ENCODE data around the gene CACNA1C. TPM values are rescaled to one million over a fixed set of nuclear protein-coding genes. Genes with fewer than 3 reads are reported as not detected.
A peak's percentile ranks its signal among the peaks of the same experiment; 100 is the strongest.

CACNA1C gene
- polyA plus RNA-seq, 4 donors = 0.67 to 2.5 (median 2.0) TPM

GRCh38 chr12:2583091-2583497, 530.3 kb downstream of the CACNA1C start:
- Histone ChIP-seq H3K4me3 (ENCODE audit: low read depth in 1 of 3, low read length in 3 of 3) (no peak overlapping the region), H3K36me3 (ENCODE audit: control insufficient read depth in 3 of 3, insufficient read depth in 2 of 3, low read depth in 1 of 3, low read length in 3 of 3) (no peaks in the 10 kb centered on the region), H3K27ac (ENCODE audit: low read depth in 1 of 3, low read length in 2 of 3) (no peak overlapping the region), H3K27me3 (ENCODE audit: control insufficient read depth in 3 of 3, insufficient read depth in 3 of 3, low read length in 3 of 3) (peaks cover 0 to 15% (median 0%) of the 10 kb centered on the region in 3 donors), H3K9me3 (ENCODE audit: control insufficient read depth in 2 of 2, insufficient read depth in 1 of 2, low read depth in 1 of 2, low read length in 1 of 2) (no peaks in the 10 kb centered on the region), H3K4me1 (ENCODE audit: control insufficient read depth in 3 of 3, insufficient read depth in 2 of 3, low read depth in 1 of 3, low read length in 2 of 3) (peaks cover 0 to 5% (median 0%) of the 10 kb centered on the region in 3 donors)
- FAIRE-seq (no peak), DNase-seq (peak; percentile 61 to 64)
- WGBS, 3 donors = 1 to 3% (median 3%) methylated on average over 29 to 33 of the region's 33 CpGs

GRCh38 chr12:2583642-2584401, 531.0 kb downstream of the CACNA1C start:
- Histone ChIP-seq H3K4me1 (ENCODE audit: control insufficient read depth in 3 of 3, insufficient read depth in 2 of 3, low read depth in 1 of 3, low read length in 2 of 3) (peaks cover 0 to 5% (median 0%) of the 10 kb centered on the region in 3 donors), H3K36me3 (ENCODE audit: control insufficient read depth in 3 of 3, insufficient read depth in 2 of 3, low read depth in 1 of 3, low read length in 3 of 3) (no peaks in the 10 kb centered on the region), H3K27ac (ENCODE audit: low read depth in 1 of 3, low read length in 2 of 3) (no peak overlapping the region), H3K27me3 (ENCODE audit: control insufficient read depth in 3 of 3, insufficient read depth in 3 of 3, low read length in 3 of 3) (peaks cover 0 to 15% (median 0%) of the 10 kb centered on the region in 3 donors), H3K9me3 (ENCODE audit: control insufficient read depth in 2 of 2, insufficient read depth in 1 of 2, low read depth in 1 of 2, low read length in 1 of 2) (no peaks in the 10 kb centered on the region), H3K4me3 (ENCODE audit: low read depth in 1 of 3, low read length in 3 of 3) (no peak overlapping the region)
- WGBS, 3 donors = 70 to 73% (median 72%) methylated on average over 9 of the region's 9 CpGs
- no peak for DNase-seq
- no peak for FAIRE-seq

- Histone ChIP-seq H3K36me3 (ENCODE audit: control insufficient read depth in 3 of 3, insufficient read depth in 2 of 3, low read depth in 1 of 3, low read length in 3 of 3) (no peaks in the 10 kb centered on the region), H3K27me3 (ENCODE audit: control insufficient read depth in 3 of 3, insufficient read depth in 3 of 3, low read length in 3 of 3) (peaks cover 0 to 15% (median 0%) of the 10 kb centered on the region in 3 donors), H3K9me3 (ENCODE audit: control insufficient read depth in 2 of 2, insufficient read depth in 1 of 2, low read depth in 1 of 2, low read length in 1 of 2) (no peaks in the 10 kb centered on the region), H3K4me3 (ENCODE audit: low read depth in 1 of 3, low read length in 3 of 3) (no peak overlapping the region), H3K27ac (ENCODE audit: low read depth in 1 of 3, low read length in 2 of 3) (no peak overlapping the region), H3K4me1 (ENCODE audit: control insufficient read depth in 3 of 3, insufficient read depth in 2 of 3, low read depth in 1 of 3, low read length in 2 of 3) (peaks cover 0 to 5% (median 0%) of the 10 kb centered on the region in 3 donors)
- WGBS, 3 donors = 50 to 57% (median 53%) methylated on average over 12 of the region's 12 CpGs
- DNase-seq (peak in 1 of 2 donors; percentile 1), FAIRE-seq (no peak)
These were observed 533.6 kb downstream of the CACNA1C start for GRCh38 chr12:2586156-2587038.

GRCh38 chr12:2588345-2588744, 535.6 kb downstream of the CACNA1C start:
- no peaks in the 10 kb centered on the region for H3K36me3 ChIP-seq (ENCODE audit: control insufficient read depth in 3 of 3, insufficient read depth in 2 of 3, low read depth in 1 of 3, low read length in 3 of 3)
- FAIRE-seq = no peak
- 82 to 90% (median 88%) methylated on average over 7 of the region's 7 CpGs for WGBS, 3 donors
- H3K4me1 ChIP-seq (ENCODE audit: control insufficient read depth in 3 of 3, insufficient read depth in 2 of 3, low read depth in 1 of 3, low read length in 2 of 3) = peaks cover 0 to 5% (median 0%) of the 10 kb centered on the region in 3 donors
- H3K27ac ChIP-seq (ENCODE audit: low read depth in 1 of 3, low read length in 2 of 3) = no peak overlapping the region
- no peak for DNase-seq
- H3K4me3 ChIP-seq (ENCODE audit: low read depth in 1 of 3, low read length in 3 of 3) = no peak overlapping the region
- peaks cover 0 to 7% (median 0%) of the 10 kb centered on the region in 3 donors for H3K27me3 ChIP-seq (ENCODE audit: control insufficient read depth in 3 of 3, insufficient read depth in 3 of 3, low read length in 3 of 3)
- peaks cover 0 to 6% of the 10 kb centered on the region in 2 donors for H3K9me3 ChIP-seq (ENCODE audit: control insufficient read depth in 2 of 2, insufficient read depth in 1 of 2, low read depth in 1 of 2, low read length in 1 of 2)

- Histone ChIP-seq H3K9me3 (ENCODE audit: control insufficient read depth in 2 of 2, insufficient read depth in 1 of 2, low read depth in 1 of 2, low read length in 1 of 2) (peaks cover 0 to 6% of the 10 kb centered on the region in 2 donors), H3K27me3 (ENCODE audit: control insufficient read depth in 3 of 3, insufficient read depth in 3 of 3, low read length in 3 of 3) (no peaks in the 10 kb centered on the region), H3K36me3 (ENCODE audit: control insufficient read depth in 3 of 3, insufficient read depth in 2 of 3, low read depth in 1 of 3, low read length in 3 of 3) (no peaks in the 10 kb centered on the region), H3K4me1 (ENCODE audit: control insufficient read depth in 3 of 3, insufficient read depth in 2 of 3, low read depth in 1 of 3, low read length in 2 of 3) (peaks cover 0 to 5% (median 0%) of the 10 kb centered on the region in 3 donors), H3K27ac (ENCODE audit: low read depth in 1 of 3, low read length in 2 of 3) (no peak overlapping the region), H3K4me3 (ENCODE audit: low read depth in 1 of 3, low read length in 3 of 3) (no peak overlapping the region)
- FAIRE-seq = no peak
- WGBS, 3 donors = 87 to 92% (median 89%) methylated on average over 11 of the region's 11 CpGs
- no peak for DNase-seq
These were observed 536.6 kb downstream of the CACNA1C start for GRCh38 chr12:2589381-2589780.

GRCh38 chr12:2593045-2593444, 540.3 kb downstream of the CACNA1C start:
- DNase-seq (no peak), FAIRE-seq (no peak)
- 94 to 98% (median 96%) methylated on average over 5 of the region's 5 CpGs for WGBS, 3 donors
- H3K36me3 ChIP-seq (ENCODE audit: control insufficient read depth in 3 of 3, insufficient read depth in 2 of 3, low read depth in 1 of 3, low read length in 3 of 3) = peaks cover 0 to 2% (median 0%) of the 10 kb centered on the region in 3 donors
- no peak overlapping the region for H3K27ac ChIP-seq (ENCODE audit: low read depth in 1 of 3, low read length in 2 of 3)
- H3K4me1 ChIP-seq (ENCODE audit: control insufficient read depth in 3 of 3, insufficient read depth in 2 of 3, low read depth in 1 of 3, low read length in 2 of 3) = no peaks in the 10 kb centered on the region
- H3K27me3 ChIP-seq (ENCODE audit: control insufficient read depth in 3 of 3, insufficient read depth in 3 of 3, low read length in 3 of 3) = no peaks in the 10 kb centered on the region
- H3K4me3 ChIP-seq (ENCODE audit: low read depth in 1 of 3, low read length in 3 of 3) = no peak overlapping the region
- peaks cover 0 to 9% of the 10 kb centered on the region in 2 donors for H3K9me3 ChIP-seq (ENCODE audit: control insufficient read depth in 2 of 2, insufficient read depth in 1 of 2, low read depth in 1 of 2, low read length in 1 of 2)

- WGBS, 3 donors = 89 to 92% (median 90%) methylated on average over 6 of the region's 6 CpGs
- Histone ChIP-seq H3K9me3 (ENCODE audit: control insufficient read depth in 2 of 2, insufficient read depth in 1 of 2, low read depth in 1 of 2, low read length in 1 of 2) (peaks cover 0 to 8% of the 10 kb centered on the region in 2 donors), H3K4me1 (ENCODE audit: control insufficient read depth in 3 of 3, insufficient read depth in 2 of 3, low read depth in 1 of 3, low read length in 2 of 3) (no peaks in the 10 kb centered on the region), H3K4me3 (ENCODE audit: low read depth in 1 of 3, low read length in 3 of 3) (no peak overlapping the region), H3K27me3 (ENCODE audit: control insufficient read depth in 3 of 3, insufficient read depth in 3 of 3, low read length in 3 of 3) (peaks cover 0 to 2% (median 0%) of the 10 kb centered on the region in 3 donors), H3K36me3 (ENCODE audit: control insufficient read depth in 3 of 3, insufficient read depth in 2 of 3, low read depth in 1 of 3, low read length in 3 of 3) (peaks cover 0 to 2% (median 0%) of the 10 kb centered on the region in 3 donors), H3K27ac (ENCODE audit: low read depth in 1 of 3, low read length in 2 of 3) (no peak overlapping the region)
- no peak for DNase-seq
- FAIRE-seq = no peak
These were observed 543.7 kb downstream of the CACNA1C start for GRCh38 chr12:2596441-2596840.

GRCh38 chr12:2605301-2605700, 552.5 kb downstream of the CACNA1C start:
- H3K4me3 ChIP-seq (ENCODE audit: low read depth in 1 of 3, low read length in 3 of 3) = no peak overlapping the region
- H3K27me3 ChIP-seq (ENCODE audit: control insufficient read depth in 3 of 3, insufficient read depth in 3 of 3, low read length in 3 of 3) = no peaks in the 10 kb centered on the region
- no peaks in the 10 kb centered on the region for H3K9me3 ChIP-seq (ENCODE audit: control insufficient read depth in 2 of 2, insufficient read depth in 1 of 2, low read depth in 1 of 2, low read length in 1 of 2)
- WGBS, 3 donors = 80 to 87% (median 82%) methylated on average over 8 of the region's 8 CpGs
- FAIRE-seq (no peak), DNase-seq (no peak)
- H3K36me3 ChIP-seq (ENCODE audit: control insufficient read depth in 3 of 3, insufficient read depth in 2 of 3, low read depth in 1 of 3, low read length in 3 of 3) = peaks cover 0 to 8% (median 0%) of the 10 kb centered on the region in 3 donors
- no peak overlapping the region for H3K27ac ChIP-seq (ENCODE audit: low read depth in 1 of 3, low read length in 2 of 3)
- H3K4me1 ChIP-seq (ENCODE audit: control insufficient read depth in 3 of 3, insufficient read depth in 2 of 3, low read depth in 1 of 3, low read length in 2 of 3) = no peaks in the 10 kb centered on the region
